Neural cell (in vitro differentiated cells): Measurements from ENCODE around the gene CR1. TPM values are rescaled to one million over a fixed set of nuclear protein-coding genes. Genes with fewer than 3 reads are reported as not detected.
"Not testable (repeated sequence)": the region's sequence is repeated elsewhere in the genome, so short reads cannot be mapped to it uniquely, and the experiment has no call there.

Experiments used
- H2AFZ ChIP-seq: fragments of 200-600, 300-800 bp; sonication (generic), shearing (Covaris generic); 2 replicates; pipeline ENCODE4 v1.6.0; 2014; ENCODE audit warnings: low read depth, mild to moderate bottlenecking, antibody characterized with exemption, low read length, moderate library complexity
- H3F3A ChIP-seq: fragments of 200-600 bp; shearing (Covaris generic); 2 replicates; pipeline ENCODE4 v1.6.1; 2016; ENCODE audit warnings: mild to moderate bottlenecking, moderate library complexity, mixed read lengths, antibody characterized with exemption, low read length; ENCODE audit not compliant: insufficient read depth, poor library complexity, severe bottlenecking
- H3K27ac ChIP-seq: fragments of 200-600, 300-800 bp; sonication (generic), shearing (Covaris generic); 2 replicates; pipeline ENCODE4 v1.5.1; 2014; ENCODE audit warnings: mild to moderate bottlenecking, low read length, moderate library complexity
- H3K27me3 ChIP-seq: fragments of 300-800, 200-600 bp; sonication (generic), shearing (Covaris generic); 2 replicates; pipeline ENCODE4 v1.6.0; 2014; ENCODE audit warnings: mild to moderate bottlenecking, low read depth, low read length, moderate library complexity; ENCODE audit not compliant: insufficient read depth
- H3K36me3 ChIP-seq: fragments of 300-800, 200-600 bp; sonication (generic), shearing (Covaris generic); 2 replicates; pipeline ENCODE4 v1.5.1; 2014; ENCODE audit warnings: mild to moderate bottlenecking, antibody characterized with exemption, low read length, moderate library complexity; ENCODE audit not compliant: insufficient read depth
- H3K4me2 ChIP-seq: fragments of 300-800, 200-600 bp; sonication (generic), shearing (Covaris generic); 2 replicates; pipeline ENCODE4 v1.6.0; 2014; ENCODE audit warnings: mild to moderate bottlenecking, low read length
- H3K4me3 ChIP-seq: fragments of 300-800, 200-600 bp; sonication (generic), shearing (Covaris generic); 2 replicates; pipeline ENCODE4 v1.5.1; 2014; ENCODE audit warnings: mild to moderate bottlenecking, low read length, moderate library complexity
- H3K79me2 ChIP-seq: fragments of 200-600 bp; shearing (Covaris generic); replicated peaks from 2 replicates; pipeline ENCODE4 v1.6.0; 2014; ENCODE audit warnings: mild to moderate bottlenecking, low read length, moderate library complexity; ENCODE audit not compliant: insufficient read depth
- H3K9ac ChIP-seq: fragments of 300-800, 200-600 bp; sonication (generic), shearing (Covaris generic); 2 replicates; pipeline ENCODE4 v1.6.1; 2016; ENCODE audit warnings: mild to moderate bottlenecking, low read length, mixed read lengths
- H3K9me2 ChIP-seq: fragments of 200-600 bp; shearing (Covaris generic); 2 replicates; pipeline ENCODE4 v1.6.1; 2016; ENCODE audit warnings: mild to moderate bottlenecking, low read length, mixed read lengths; ENCODE audit not compliant: insufficient read depth
- H3K9me3 ChIP-seq: fragments of 200-600, 300-800 bp; sonication (generic), shearing (Covaris generic); 2 replicates; pipeline ENCODE4 v1.6.1; 2016; ENCODE audit warnings: mild to moderate bottlenecking, mixed run types, low read length, moderate library complexity, mixed read lengths
- H4K20me1 ChIP-seq: fragments of 200-600 bp; shearing (Covaris generic); 2 replicates; pipeline ENCODE4 v1.6.1; 2016; ENCODE audit warnings: mild to moderate bottlenecking, mixed run types; ENCODE audit not compliant: insufficient read depth
- EP300 ChIP-seq: fragments of 450-650 bp; conservative IDR thresholded peaks from 2 replicates; pipeline ENCODE4 v1.6.1; 2014; ENCODE audit warnings: antibody characterized with exemption, mild to moderate bottlenecking, moderate library complexity; ENCODE audit not compliant: poor library complexity, severe bottlenecking
- EZH2 ChIP-seq: fragments of 200-600, 300-800 bp; shearing (Covaris generic), sonication (generic); IDR thresholded peaks from 2 replicates; pipeline ENCODE4 v1.6.1; 2014; ENCODE audit warnings: antibody characterized with exemption, low read length, borderline replicate concordance, mild to moderate bottlenecking; ENCODE audit not compliant: insufficient read depth, poor library complexity, severe bottlenecking
- MXI1 ChIP-seq: fragments of 450-650 bp; conservative IDR thresholded peaks from 2 replicates; pipeline ENCODE4 v1.6.1; 2014; ENCODE audit warnings: antibody characterized with exemption, mild to moderate bottlenecking; ENCODE audit not compliant: poor library complexity, severe bottlenecking
- POLR2AphosphoS5 ChIP-seq: IDR thresholded peaks from 2 replicates; pipeline ENCODE4 v1.6.1; 2012
- RAD21 ChIP-seq: fragments of 450-650 bp; conservative IDR thresholded peaks from 2 replicates; pipeline ENCODE4 v1.6.1; 2014; ENCODE audit warnings: antibody characterized with exemption, mild to moderate bottlenecking, moderate library complexity
- REST ChIP-seq: IDR thresholded peaks from 2 replicates; pipeline ENCODE4 v1.6.1; 2012; ENCODE audit warnings: borderline replicate concordance
- SMC3 ChIP-seq: fragments of 450-650 bp; conservative IDR thresholded peaks from 2 replicates; pipeline ENCODE4 v1.6.1; 2014; ENCODE audit warnings: antibody characterized with exemption, mild to moderate bottlenecking, moderate library complexity; ENCODE audit not compliant: poor library complexity
- TAF1 ChIP-seq: IDR thresholded peaks from 2 replicates; pipeline ENCODE4 v1.6.1; 2012; ENCODE audit warnings: low read depth
- polyA plus RNA-seq: library from polyadenylated mRNA; depleted of rRNA; stranded (reverse); fragments of >200 nt; gene quantifications from 2 replicates; pipeline ENCODE4 v1.2.3, GENCODE V29; 2014
- TF ChIP-seq, protein P1 (sequence below): fragments of 450-650 bp; IDR thresholded peaks from 2 replicates; pipeline ENCODE4 v1.5.1; 2014; ENCODE audit warnings: antibody characterized with exemption, mild to moderate bottlenecking, moderate library complexity; ENCODE audit not compliant: poor library complexity, severe bottlenecking

CR1 gene
- polyA plus RNA-seq, 1 donor from 2014 or later, result not detected

- no peak overlapping the region for H3K9ac ChIP-seq
Measured at GRCh38 chr1:207565546-207566468, 69.8 kb downstream of the CR1 start.

DNA sequence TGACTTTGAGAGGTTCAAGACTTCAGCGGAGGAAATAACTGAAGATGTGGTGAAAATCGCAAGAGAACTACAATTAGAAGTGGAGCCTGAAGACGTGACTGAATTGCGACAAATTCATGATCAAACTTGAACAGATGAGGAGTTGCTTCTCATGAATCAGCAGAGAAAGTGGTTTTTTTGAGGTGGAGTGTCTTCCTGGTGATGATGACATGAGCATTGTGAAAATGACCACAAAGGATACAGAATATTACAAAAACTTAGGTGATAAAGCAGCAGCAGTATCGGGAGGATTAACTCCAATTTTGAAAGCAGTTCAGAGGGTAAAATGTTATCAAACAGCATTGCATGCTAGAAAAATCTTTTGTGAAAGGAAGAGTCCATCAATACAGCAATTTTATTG, 76.0 kb downstream of the CR1 start:
- H3K4me2 ChIP-seq, H3K4me3 ChIP-seq, H3K36me3 ChIP-seq, H2AFZ ChIP-seq, H4K20me1 ChIP-seq, H3K9me2 ChIP-seq, H3F3A ChIP-seq, H3K79me2 ChIP-seq, H3K27me3 ChIP-seq, H3K9ac ChIP-seq, H3K9me3 ChIP-seq, H3K27ac ChIP-seq: not testable (repeated sequence)

More at GRCh38 chr1:207565546-207566468, 69.8 kb downstream of the CR1 start:
- H3K27ac ChIP-seq, result no peak overlapping the region
- no peaks in the 10 kb centered on the region for H3K27me3 ChIP-seq
- H3K4me2 ChIP-seq, result no peak overlapping the region
- H2AFZ ChIP-seq, result no peak overlapping the region
- no peaks in the 10 kb centered on the region for H3K9me2 ChIP-seq
- H3K79me2 ChIP-seq, result no peaks in the 10 kb centered on the region
- H3F3A ChIP-seq, result no peaks in the 10 kb centered on the region
- H4K20me1 ChIP-seq, result no peaks in the 10 kb centered on the region
- no peaks in the 10 kb centered on the region for H3K9me3 ChIP-seq
- no peaks in the 10 kb centered on the region for H3K36me3 ChIP-seq
- no peak overlapping the region for H3K4me3 ChIP-seq
- TF ChIP-seq EZH2 (no peak), REST (no peak), EP300 (no peak), TAF1 (no peak), POLR2AphosphoS5 (no peak), SMC3 (no peak), RAD21 (no peak), MXI1 (no peak)
- TF ChIP-seq, protein P1, sequence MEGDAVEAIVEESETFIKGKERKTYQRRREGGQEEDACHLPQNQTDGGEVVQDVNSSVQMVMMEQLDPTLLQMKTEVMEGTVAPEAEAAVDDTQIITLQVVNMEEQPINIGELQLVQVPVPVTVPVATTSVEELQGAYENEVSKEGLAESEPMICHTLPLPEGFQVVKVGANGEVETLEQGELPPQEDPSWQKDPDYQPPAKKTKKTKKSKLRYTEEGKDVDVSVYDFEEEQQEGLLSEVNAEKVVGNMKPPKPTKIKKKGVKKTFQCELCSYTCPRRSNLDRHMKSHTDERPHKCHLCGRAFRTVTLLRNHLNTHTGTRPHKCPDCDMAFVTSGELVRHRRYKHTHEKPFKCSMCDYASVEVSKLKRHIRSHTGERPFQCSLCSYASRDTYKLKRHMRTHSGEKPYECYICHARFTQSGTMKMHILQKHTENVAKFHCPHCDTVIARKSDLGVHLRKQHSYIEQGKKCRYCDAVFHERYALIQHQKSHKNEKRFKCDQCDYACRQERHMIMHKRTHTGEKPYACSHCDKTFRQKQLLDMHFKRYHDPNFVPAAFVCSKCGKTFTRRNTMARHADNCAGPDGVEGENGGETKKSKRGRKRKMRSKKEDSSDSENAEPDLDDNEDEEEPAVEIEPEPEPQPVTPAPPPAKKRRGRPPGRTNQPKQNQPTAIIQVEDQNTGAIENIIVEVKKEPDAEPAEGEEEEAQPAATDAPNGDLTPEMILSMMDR, result no peak

- H3K9me2 ChIP-seq, H3K4me2 ChIP-seq, H3F3A ChIP-seq, H3K36me3 ChIP-seq, H2AFZ ChIP-seq, H3K4me3 ChIP-seq, H3K9ac ChIP-seq, H3K27me3 ChIP-seq, H3K79me2 ChIP-seq, H3K9me3 ChIP-seq, H3K27ac ChIP-seq, H4K20me1 ChIP-seq: not testable (repeated sequence)
Measured at GRCh38 chr1:207573074-207573473, 77.1 kb downstream of the CR1 start.

GRCh38 chr1:207575381-207575780, 79.4 kb downstream of the CR1 start:
- H3K9me2 ChIP-seq, H3F3A ChIP-seq, H3K9me3 ChIP-seq, H3K27me3 ChIP-seq, H3K27ac ChIP-seq, H3K4me2 ChIP-seq, H3K79me2 ChIP-seq, H3K9ac ChIP-seq, H3K36me3 ChIP-seq, H2AFZ ChIP-seq, H4K20me1 ChIP-seq, H3K4me3 ChIP-seq: not testable (repeated sequence)
